Keratinocyte (primary cell): Measurements from ENCODE around the gene MYOM1. TPM values are rescaled to one million over a fixed set of nuclear protein-coding genes. Genes with fewer than 3 reads are reported as not detected.
A peak's percentile ranks its signal among the peaks of the same experiment; 100 is the strongest.

Experiments
- DNase-seq: peaks from one replicate; pipeline ENCODE4 v3.0.0-alpha.2; 2011; ENCODE audit warnings: low read depth, missing footprints, low spot score
- FAIRE-seq: peaks from 2 replicates; lab custom pipeline; 2011; peaks lifted over from hg19 to GRCh38; lab: Jason Lieb, UNC
- H2AFZ ChIP-seq: 2 replicates; pipeline ENCODE4 v1.6.0; 2012; ENCODE audit warnings: low read length, control low read depth, inconsistent platforms; ENCODE audit not compliant: control insufficient read depth
- H3K27ac ChIP-seq: 2 replicates; pipeline ENCODE4 v1.5.1; 2011; ENCODE audit warnings: low read length; ENCODE audit not compliant: control insufficient read depth, insufficient read depth
- H3K27me3 ChIP-seq: 3 replicates; pipeline ENCODE4 v1.6.0; 2011; ENCODE audit warnings: low read length; ENCODE audit not compliant: control insufficient read depth, insufficient read depth; ENCODE audit errors: extremely low read depth
- H3K36me3 ChIP-seq, 2 experiments: 2 replicates in 1 of 2; 3 replicates in 1 of 2; pipeline ENCODE4 v1.5.1; 2011; ENCODE audit warnings: low read length in 2 of 2, mild to moderate bottlenecking in 1 of 2; ENCODE audit not compliant: control insufficient read depth in 2 of 2, insufficient read depth in 2 of 2; ENCODE audit errors: extremely low read depth in 1 of 2
- H3K4me1 ChIP-seq: 3 replicates; pipeline ENCODE4 v1.5.1; 2011; ENCODE audit warnings: low read length; ENCODE audit not compliant: control insufficient read depth, insufficient read depth; ENCODE audit errors: extremely low read depth
- H3K4me2 ChIP-seq: 3 replicates; pipeline ENCODE4 v1.6.0; 2011; ENCODE audit warnings: low read depth, low read length; ENCODE audit not compliant: control insufficient read depth, insufficient read depth; ENCODE audit errors: extremely low read depth
- H3K4me3 ChIP-seq, 3 experiments: fragments of 200-600 bp in 1 of 3; sonication (generic) in 1 of 3; 2 replicates in 2 of 3; 3 replicates in 1 of 3; pipeline ENCODE4 v1.5.1; 2011 to 2016; ENCODE audit warnings: low read length in 3 of 3, mild to moderate bottlenecking in 3 of 3, control low read depth in 2 of 3, inconsistent platforms in 1 of 3, low read depth in 1 of 3, mixed read lengths in 1 of 3, mixed run types in 1 of 3, moderate library complexity in 1 of 3; ENCODE audit not compliant: control insufficient read depth in 2 of 3, insufficient read depth in 2 of 3; ENCODE audit errors: extremely low read depth in 1 of 3
- H3K79me2 ChIP-seq: 2 replicates; pipeline ENCODE4 v1.6.0; 2012; ENCODE audit warnings: low read length; ENCODE audit not compliant: control insufficient read depth, insufficient read depth
- H3K9ac ChIP-seq: 3 replicates; pipeline ENCODE4 v1.6.0; 2011; ENCODE audit warnings: low read length; ENCODE audit not compliant: control insufficient read depth, insufficient read depth; ENCODE audit errors: extremely low read depth
- H3K9me1 ChIP-seq: 3 replicates; pipeline ENCODE4 v1.6.0; 2011; ENCODE audit warnings: low read length; ENCODE audit not compliant: control insufficient read depth, insufficient read depth; ENCODE audit errors: extremely low read depth
- H3K9me3 ChIP-seq: 2 replicates; pipeline ENCODE4 v1.5.1; 2012; ENCODE audit warnings: low read depth, low read length; ENCODE audit not compliant: control insufficient read depth
- H4K20me1 ChIP-seq: 3 replicates; pipeline ENCODE4 v1.6.0; 2011; ENCODE audit warnings: low read length; ENCODE audit not compliant: control insufficient read depth, insufficient read depth; ENCODE audit errors: extremely low read depth
- EZH2 ChIP-seq: IDR thresholded peaks from one replicate; pipeline ENCODE4 v1.6.1; 2012; ENCODE audit warnings: inconsistent platforms, mild to moderate bottlenecking, low read length, moderate library complexity
- dilution Hi-C: fragments of 300-500 bp; cut with MboI; formaldehyde crosslinking; loops from one replicate; pipeline ENCODE4 v1.7.0; 2020; ENCODE audit warnings: low sequenced_read_pairs; ENCODE audit not compliant: extremely low pct_ligation_motif_present
- polyA plus RNA-seq, 5 experiments: library from polyadenylated mRNA; depleted of rRNA in 3 of 5; stranded (reverse) in 3 of 5; stranded (forward) in 1 of 5; unstranded in 1 of 5; fragments of >200 nt; gene quantifications; 1 replicate in 1 of 5; 2 replicates in 3 of 5; 3 replicates in 1 of 5; pipeline versions ENCODE4 v1.2.1 to v1.2.3, GENCODE V29; 2011 to 2012; ENCODE audit warnings: missing spikeins in 2 of 5, low read depth in 1 of 5, low replicate concordance in 1 of 5
- TF ChIP-seq, protein P1 (sequence below), 3 experiments: IDR thresholded peaks in 1 of 3; conservative IDR thresholded peaks in 1 of 3; optimal IDR thresholded peaks in 1 of 3; 2 replicates in 2 of 3; 3 replicates in 1 of 3; pipeline versions ENCODE3 to v1.5.1; 2011; ENCODE audit warnings: low read length in 3 of 3, mild to moderate bottlenecking in 3 of 3, moderate library complexity in 2 of 3, control low read depth in 1 of 3, inconsistent platforms in 1 of 3; ENCODE audit not compliant: insufficient read depth in 2 of 3; ENCODE audit errors: extremely low read depth in 1 of 3

MYOM1 gene
- polyA plus RNA-seq, 1 donor (not counting 4 experiments of a cell fraction or from before 2014, with no cell fraction given), result 0.03 TPM

DNA sequence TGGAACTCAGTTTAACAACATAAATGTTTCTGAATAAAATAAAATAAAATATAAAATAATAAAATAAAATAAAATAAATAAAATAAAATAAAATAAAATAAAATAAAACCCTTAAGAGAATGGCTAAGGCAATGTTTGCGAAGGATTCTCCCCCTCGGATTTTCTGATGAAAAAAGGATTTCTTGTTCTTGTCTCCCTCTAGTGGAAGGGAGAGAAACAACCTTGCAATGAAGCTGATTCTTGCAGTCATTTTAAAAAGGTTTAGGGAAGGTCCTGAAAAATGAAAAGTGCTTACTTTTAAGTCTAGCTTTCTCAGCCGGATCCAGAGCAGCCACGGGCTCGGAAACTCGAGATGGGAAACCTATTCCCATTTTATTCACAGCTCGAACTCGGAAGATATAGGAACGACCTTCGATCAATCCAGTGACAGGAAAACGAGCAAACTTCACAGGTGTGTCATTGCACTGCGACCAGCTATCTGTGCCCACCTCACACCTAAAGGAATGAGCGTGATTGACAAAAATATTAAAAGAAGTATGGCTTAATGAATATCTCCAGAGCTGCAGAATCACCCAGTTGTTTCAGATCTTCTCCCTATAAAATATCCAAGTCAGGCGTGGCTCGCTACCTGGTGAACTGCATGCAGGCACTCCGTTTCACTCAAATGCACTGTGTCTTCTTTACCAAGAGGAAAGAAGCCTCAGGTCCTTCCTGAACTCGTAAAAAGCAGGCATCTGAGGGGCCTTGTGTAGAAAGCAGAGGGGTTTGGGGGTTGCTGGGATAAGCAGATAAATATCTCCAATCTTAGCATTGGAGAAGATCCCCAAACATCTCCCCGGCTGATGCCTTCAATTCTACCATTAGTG, 68.1 kb downstream of the MYOM1 start:
- DNase-seq (no peak), FAIRE-seq (no peak)
- no peak overlapping the region for H3K4me3 ChIP-seq
- H3K9ac ChIP-seq, result no peak overlapping the region
- no peaks in the 10 kb centered on the region for H3K36me3 ChIP-seq
- no peak overlapping the region for H2AFZ ChIP-seq
- H3K27me3 ChIP-seq, result no peaks in the 10 kb centered on the region
- H3K27ac ChIP-seq, result no peak overlapping the region
- H3K9me3 ChIP-seq, result no peaks in the 10 kb centered on the region
- H3K4me2 ChIP-seq, result no peak overlapping the region
- no peaks in the 10 kb centered on the region for H3K9me1 ChIP-seq
- no peaks in the 10 kb centered on the region for H4K20me1 ChIP-seq
- no peaks in the 10 kb centered on the region for H3K79me2 ChIP-seq
- TF ChIP-seq EZH2, result no peak
- TF ChIP-seq, protein P1, sequence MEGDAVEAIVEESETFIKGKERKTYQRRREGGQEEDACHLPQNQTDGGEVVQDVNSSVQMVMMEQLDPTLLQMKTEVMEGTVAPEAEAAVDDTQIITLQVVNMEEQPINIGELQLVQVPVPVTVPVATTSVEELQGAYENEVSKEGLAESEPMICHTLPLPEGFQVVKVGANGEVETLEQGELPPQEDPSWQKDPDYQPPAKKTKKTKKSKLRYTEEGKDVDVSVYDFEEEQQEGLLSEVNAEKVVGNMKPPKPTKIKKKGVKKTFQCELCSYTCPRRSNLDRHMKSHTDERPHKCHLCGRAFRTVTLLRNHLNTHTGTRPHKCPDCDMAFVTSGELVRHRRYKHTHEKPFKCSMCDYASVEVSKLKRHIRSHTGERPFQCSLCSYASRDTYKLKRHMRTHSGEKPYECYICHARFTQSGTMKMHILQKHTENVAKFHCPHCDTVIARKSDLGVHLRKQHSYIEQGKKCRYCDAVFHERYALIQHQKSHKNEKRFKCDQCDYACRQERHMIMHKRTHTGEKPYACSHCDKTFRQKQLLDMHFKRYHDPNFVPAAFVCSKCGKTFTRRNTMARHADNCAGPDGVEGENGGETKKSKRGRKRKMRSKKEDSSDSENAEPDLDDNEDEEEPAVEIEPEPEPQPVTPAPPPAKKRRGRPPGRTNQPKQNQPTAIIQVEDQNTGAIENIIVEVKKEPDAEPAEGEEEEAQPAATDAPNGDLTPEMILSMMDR (optimal IDR thresholded peaks at IDR 0.05 in 1 of 3, IDR thresholded peaks at IDR 0.05 in 1 of 3, conservative IDR thresholded peaks at IDR 0.05 in 1 of 3; ENCODE audit: extremely low read depth in 1 of 3, insufficient read depth in 2 of 3, low read length in 3 of 3), result peak in 2 of 3 experiments; percentile 59 to 64
- dilution Hi-C loops, result no loop called here
- no peaks in the 10 kb centered on the region for H3K4me1 ChIP-seq

GRCh38 chr18:3150688-3151087, 69.1 kb downstream of the MYOM1 start:
- H3K27me3 ChIP-seq, result no peaks in the 10 kb centered on the region
- no peaks in the 10 kb centered on the region for H3K36me3 ChIP-seq
- no peaks in the 10 kb centered on the region for H3K9me3 ChIP-seq
- no peak overlapping the region for H3K4me2 ChIP-seq
- DNase-seq (no peak), FAIRE-seq (no peak)
- no peak overlapping the region for H2AFZ ChIP-seq
- no peak overlapping the region for H3K9ac ChIP-seq
- H3K9me1 ChIP-seq, result no peaks in the 10 kb centered on the region
- no peaks in the 10 kb centered on the region for H4K20me1 ChIP-seq
- no peaks in the 10 kb centered on the region for H3K4me1 ChIP-seq
- no peaks in the 10 kb centered on the region for H3K79me2 ChIP-seq
- H3K27ac ChIP-seq, result no peak overlapping the region
- H3K4me3 ChIP-seq, result no peak overlapping the region
- dilution Hi-C loops, result no loop called here
- no peak for TF ChIP-seq EZH2
- TF ChIP-seq, protein P1 (optimal IDR thresholded peaks at IDR 0.05 in 1 of 3, IDR thresholded peaks at IDR 0.05 in 1 of 3, conservative IDR thresholded peaks at IDR 0.05 in 1 of 3; ENCODE audit: extremely low read depth in 1 of 3, insufficient read depth in 2 of 3, low read length in 3 of 3), result no peak
